Measurements from ENCODE around the gene GAB3. TPM values are rescaled to one million over a fixed set of nuclear protein-coding genes. Genes with fewer than 3 reads are reported as not detected.
A peak's percentile ranks its signal among the peaks of the same experiment; 100 is the strongest.
"Not testable (repeated sequence)": the region's sequence is repeated elsewhere in the genome, so short reads cannot be mapped to it uniquely, and the experiment has no call there.

GAB3 gene
- total RNA-seq, 1 donor from 2014 or later, result 1.7 TPM

GRCh38 chrX:154693394-154693793 is 57.5 kb downstream of the GAB3 start:
- Mint-ChIP-seq H3K4me3 (ENCODE audit: unreplicated experiment) (no peak overlapping the region), H3K27me3 (ENCODE audit: low read depth, unreplicated experiment) (no peaks in the 10 kb centered on the region), H3K36me3 (ENCODE audit: low read depth, unreplicated experiment) (no peaks in the 10 kb centered on the region), H3K27ac (ENCODE audit: unreplicated experiment) (no peak overlapping the region), H3K9me3 (ENCODE audit: unreplicated experiment) (no peaks in the 10 kb centered on the region), H3K4me1 (ENCODE audit: low read depth, unreplicated experiment) (peaks cover 5% of the 10 kb centered on the region)
- no peak overlapping the region for H3K9ac ChIP-seq (ENCODE audit: low read length)
- no peak for TF ChIP-seq EZH2 (IDR thresholded peaks at IDR 0.05; ENCODE audit: insufficient read depth, low read length)
- TF ChIP-seq CTCF (IDR thresholded peaks at IDR 0.05; ENCODE audit: insufficient read depth, low read depth, low read length), result no peak
- DNase-seq (ENCODE audit: low read depth), result no peak
- no peaks in the 10 kb centered on the region for H4K20me1 ChIP-seq (ENCODE audit: insufficient read depth, low read length)
- no peaks in the 10 kb centered on the region for H3K4me1 ChIP-seq (ENCODE audit: insufficient read depth, low read length)
- H3K27me3 ChIP-seq (ENCODE audit: insufficient read depth, low read length), result no peaks in the 10 kb centered on the region
- peak; percentile 26 for FAIRE-seq
- no peak overlapping the region for H3K4me2 ChIP-seq (ENCODE audit: low read length)
- H3K4me3 ChIP-seq (ENCODE audit: insufficient read depth, low read depth, low read length), result no peak overlapping the region
- no peak overlapping the region for H2AFZ ChIP-seq (ENCODE audit: low read depth, low read length)
- H3K36me3 ChIP-seq (ENCODE audit: insufficient read depth, low read length), result no peaks in the 10 kb centered on the region
- H3K79me2 ChIP-seq (ENCODE audit: insufficient read depth, low read length), result no peaks in the 10 kb centered on the region
- no peak overlapping the region for H3K27ac ChIP-seq (ENCODE audit: low read depth, low read length)
- no peaks in the 10 kb centered on the region for H3K9me3 ChIP-seq (ENCODE audit: insufficient read depth, low read depth, low read length)

GRCh38 chrX:154690438-154690837 is 60.4 kb downstream of the GAB3 start:
- not testable (repeated sequence) for H2AFZ ChIP-seq (ENCODE audit: low read depth, low read length); DNase-seq (ENCODE audit: low read depth); H3K27ac Mint-ChIP-seq (ENCODE audit: unreplicated experiment); H3K9me3 Mint-ChIP-seq (ENCODE audit: unreplicated experiment); H3K27me3 ChIP-seq (ENCODE audit: insufficient read depth, low read length); H3K36me3 Mint-ChIP-seq (ENCODE audit: low read depth, unreplicated experiment); H3K4me3 Mint-ChIP-seq (ENCODE audit: unreplicated experiment); H3K79me2 ChIP-seq (ENCODE audit: insufficient read depth, low read length); H3K27me3 Mint-ChIP-seq (ENCODE audit: low read depth, unreplicated experiment); H3K36me3 ChIP-seq (ENCODE audit: insufficient read depth, low read length); H3K4me3 ChIP-seq (ENCODE audit: insufficient read depth, low read depth, low read length); H3K9me3 ChIP-seq (ENCODE audit: insufficient read depth, low read depth, low read length); FAIRE-seq; H3K4me1 ChIP-seq (ENCODE audit: insufficient read depth, low read length); H3K9ac ChIP-seq (ENCODE audit: low read length); H3K4me2 ChIP-seq (ENCODE audit: low read length); H3K4me1 Mint-ChIP-seq (ENCODE audit: low read depth, unreplicated experiment); H4K20me1 ChIP-seq (ENCODE audit: insufficient read depth, low read length); H3K27ac ChIP-seq (ENCODE audit: low read depth, low read length)

- H3K9ac ChIP-seq (ENCODE audit: low read length); H3K4me3 Mint-ChIP-seq (ENCODE audit: unreplicated experiment); H3K4me2 ChIP-seq (ENCODE audit: low read length); H2AFZ ChIP-seq (ENCODE audit: low read depth, low read length); FAIRE-seq; H3K27ac ChIP-seq (ENCODE audit: low read depth, low read length); H3K79me2 ChIP-seq (ENCODE audit: insufficient read depth, low read length); H3K4me1 ChIP-seq (ENCODE audit: insufficient read depth, low read length); H3K9me3 ChIP-seq (ENCODE audit: insufficient read depth, low read depth, low read length); DNase-seq (ENCODE audit: low read depth); H3K4me3 ChIP-seq (ENCODE audit: insufficient read depth, low read depth, low read length); H3K36me3 ChIP-seq (ENCODE audit: insufficient read depth, low read length); H4K20me1 ChIP-seq (ENCODE audit: insufficient read depth, low read length); H3K4me1 Mint-ChIP-seq (ENCODE audit: low read depth, unreplicated experiment); H3K27me3 Mint-ChIP-seq (ENCODE audit: low read depth, unreplicated experiment); H3K27me3 ChIP-seq (ENCODE audit: insufficient read depth, low read length); H3K9me3 Mint-ChIP-seq (ENCODE audit: unreplicated experiment); H3K36me3 Mint-ChIP-seq (ENCODE audit: low read depth, unreplicated experiment); H3K27ac Mint-ChIP-seq (ENCODE audit: unreplicated experiment): not testable (repeated sequence)
These were observed 78.8 kb downstream of the GAB3 start for GRCh38 chrX:154672084-154672483.

GRCh38 chrX:154670848-154671247 is 80.0 kb downstream of the GAB3 start:
- not testable (repeated sequence) for H3K4me1 Mint-ChIP-seq (ENCODE audit: low read depth, unreplicated experiment); H3K4me2 ChIP-seq (ENCODE audit: low read length); H3K27me3 ChIP-seq (ENCODE audit: insufficient read depth, low read length); H3K27ac Mint-ChIP-seq (ENCODE audit: unreplicated experiment); H3K79me2 ChIP-seq (ENCODE audit: insufficient read depth, low read length); H3K36me3 ChIP-seq (ENCODE audit: insufficient read depth, low read length); H2AFZ ChIP-seq (ENCODE audit: low read depth, low read length); H3K27me3 Mint-ChIP-seq (ENCODE audit: low read depth, unreplicated experiment); FAIRE-seq; H3K36me3 Mint-ChIP-seq (ENCODE audit: low read depth, unreplicated experiment); H4K20me1 ChIP-seq (ENCODE audit: insufficient read depth, low read length); H3K9ac ChIP-seq (ENCODE audit: low read length); DNase-seq (ENCODE audit: low read depth); H3K9me3 ChIP-seq (ENCODE audit: insufficient read depth, low read depth, low read length); H3K4me3 Mint-ChIP-seq (ENCODE audit: unreplicated experiment); H3K27ac ChIP-seq (ENCODE audit: low read depth, low read length); H3K9me3 Mint-ChIP-seq (ENCODE audit: unreplicated experiment); H3K4me1 ChIP-seq (ENCODE audit: insufficient read depth, low read length); H3K4me3 ChIP-seq (ENCODE audit: insufficient read depth, low read depth, low read length)

All from astrocyte (in vitro differentiated cells and primary cell).